Parathyroid adenoma (tissue), 2 donors: ENCODE results near the gene PSMD4.
A peak's percentile ranks its signal among the peaks of the same experiment; 100 is the strongest.

Source experiments
- H2AFZ ChIP-seq: fragments of 300-600 bp; sonication (generic); one replicate; pipeline ENCODE4 v1.7.0; 2017; ENCODE audit warnings: antibody characterized with exemption, mild to moderate bottlenecking
- H3K27ac ChIP-seq: fragments of 300-600 bp; sonication (generic); one replicate; pipeline ENCODE4 v1.7.0; 2017
- H3K27me3 ChIP-seq: fragments of 300-600 bp; sonication (generic); one replicate; pipeline ENCODE4 v1.7.0; 2017; ENCODE audit warnings: low read length; ENCODE audit not compliant: control insufficient read depth, insufficient read depth
- H3K36me3 ChIP-seq: fragments of 300-600 bp; sonication (generic); one replicate; pipeline ENCODE4 v1.7.0; 2017; ENCODE audit warnings: low read length; ENCODE audit not compliant: control insufficient read depth, insufficient read depth
- H3K4me1 ChIP-seq: fragments of 300-600 bp; sonication (generic); one replicate; pipeline ENCODE4 v1.7.0; 2017; ENCODE audit warnings: control low read depth
- H3K4me2 ChIP-seq: fragments of 300-600 bp; sonication (generic); one replicate; pipeline ENCODE4 v1.7.0; 2017; ENCODE audit warnings: low read length
- H3K4me3 ChIP-seq: fragments of 300-600 bp; sonication (generic); one replicate; pipeline ENCODE4 v1.7.0; 2017; ENCODE audit warnings: low read depth, low read length
- H3K79me2 ChIP-seq: fragments of 300-600 bp; sonication (generic); one replicate; pipeline ENCODE4 v1.7.0; 2017; ENCODE audit warnings: control low read depth
- H3K9ac ChIP-seq: fragments of 300-600 bp; sonication (generic); one replicate; pipeline ENCODE4 v1.7.0; 2017; ENCODE audit warnings: mild to moderate bottlenecking
- H3K9me3 ChIP-seq: fragments of 300-600 bp; sonication (generic); one replicate; pipeline ENCODE4 v1.7.0; 2017; ENCODE audit warnings: low read length; ENCODE audit not compliant: control insufficient read depth
- TF ChIP-seq, protein P1 (sequence below): fragments of 300-600 bp; sonication (generic); IDR thresholded peaks from one replicate; pipeline ENCODE4 v1.7.0; 2017; ENCODE audit warnings: antibody characterized with exemption, mild to moderate bottlenecking
- donor health status: primary hyperparathyroidism.

PSMD4 gene

DNA sequence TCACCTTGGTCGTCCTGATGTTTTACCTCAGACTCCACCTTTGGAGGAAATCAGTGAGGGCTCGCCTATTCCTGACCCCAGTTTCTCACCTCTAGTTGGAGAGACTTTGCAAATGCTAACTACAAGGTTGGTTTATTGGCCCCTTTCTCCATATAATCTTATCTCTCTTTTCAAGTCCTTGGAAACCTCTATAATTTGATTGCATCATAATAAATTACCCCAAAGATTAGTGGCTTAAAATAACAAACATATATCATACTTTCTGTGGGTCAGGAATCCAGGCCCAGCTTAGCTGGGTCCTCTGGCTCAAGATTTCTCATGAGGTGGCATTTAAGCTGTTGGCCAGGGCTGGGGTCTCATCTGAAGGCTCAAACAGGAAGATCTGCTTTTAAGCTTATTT is 12.1 kb upstream of the PSMD4 start:
- Histone ChIP-seq H3K4me2 (no peak overlapping the region), H3K79me2 (no peaks in the 10 kb centered on the region), H3K36me3 (no peaks in the 10 kb centered on the region), H3K4me3 (no peak overlapping the region), H3K9me3 (no peaks in the 10 kb centered on the region), H3K9ac (no peak overlapping the region), H2AFZ (no peak overlapping the region), H3K27me3 (no peaks in the 10 kb centered on the region), H3K4me1 (peaks cover 3% of the 10 kb centered on the region), H3K27ac (no peak overlapping the region)
- TF ChIP-seq, protein P1, sequence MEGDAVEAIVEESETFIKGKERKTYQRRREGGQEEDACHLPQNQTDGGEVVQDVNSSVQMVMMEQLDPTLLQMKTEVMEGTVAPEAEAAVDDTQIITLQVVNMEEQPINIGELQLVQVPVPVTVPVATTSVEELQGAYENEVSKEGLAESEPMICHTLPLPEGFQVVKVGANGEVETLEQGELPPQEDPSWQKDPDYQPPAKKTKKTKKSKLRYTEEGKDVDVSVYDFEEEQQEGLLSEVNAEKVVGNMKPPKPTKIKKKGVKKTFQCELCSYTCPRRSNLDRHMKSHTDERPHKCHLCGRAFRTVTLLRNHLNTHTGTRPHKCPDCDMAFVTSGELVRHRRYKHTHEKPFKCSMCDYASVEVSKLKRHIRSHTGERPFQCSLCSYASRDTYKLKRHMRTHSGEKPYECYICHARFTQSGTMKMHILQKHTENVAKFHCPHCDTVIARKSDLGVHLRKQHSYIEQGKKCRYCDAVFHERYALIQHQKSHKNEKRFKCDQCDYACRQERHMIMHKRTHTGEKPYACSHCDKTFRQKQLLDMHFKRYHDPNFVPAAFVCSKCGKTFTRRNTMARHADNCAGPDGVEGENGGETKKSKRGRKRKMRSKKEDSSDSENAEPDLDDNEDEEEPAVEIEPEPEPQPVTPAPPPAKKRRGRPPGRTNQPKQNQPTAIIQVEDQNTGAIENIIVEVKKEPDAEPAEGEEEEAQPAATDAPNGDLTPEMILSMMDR = no peak

- Histone ChIP-seq H3K4me2 (no peak overlapping the region), H3K9ac (no peak overlapping the region), H3K36me3 (no peaks in the 10 kb centered on the region), H3K4me3 (no peak overlapping the region), H3K27me3 (no peaks in the 10 kb centered on the region), H3K79me2 (no peaks in the 10 kb centered on the region), H3K9me3 (no peaks in the 10 kb centered on the region), H2AFZ (no peak overlapping the region), H3K4me1 (peaks cover 3% of the 10 kb centered on the region), H3K27ac (no peak overlapping the region)
- TF ChIP-seq, protein P1 = no peak
Observed at GRCh38 chr1:151243683-151244216, 10.8 kb upstream of the PSMD4 start.

GRCh38 chr1:151246786-151247185 is 7.7 kb upstream of the PSMD4 start:
- no peak overlapping the region for H3K27ac ChIP-seq
- H3K4me2 ChIP-seq = no peak overlapping the region
- H3K9me3 ChIP-seq = no peaks in the 10 kb centered on the region
- H2AFZ ChIP-seq = no peak overlapping the region
- no peaks in the 10 kb centered on the region for H3K36me3 ChIP-seq
- H3K4me1 ChIP-seq = peaks cover 3% of the 10 kb centered on the region
- TF ChIP-seq, protein P1 = no peak
- H3K27me3 ChIP-seq = no peaks in the 10 kb centered on the region
- H3K4me3 ChIP-seq = no peak overlapping the region
- H3K79me2 ChIP-seq = no peaks in the 10 kb centered on the region
- H3K9ac ChIP-seq = no peak overlapping the region

DNA sequence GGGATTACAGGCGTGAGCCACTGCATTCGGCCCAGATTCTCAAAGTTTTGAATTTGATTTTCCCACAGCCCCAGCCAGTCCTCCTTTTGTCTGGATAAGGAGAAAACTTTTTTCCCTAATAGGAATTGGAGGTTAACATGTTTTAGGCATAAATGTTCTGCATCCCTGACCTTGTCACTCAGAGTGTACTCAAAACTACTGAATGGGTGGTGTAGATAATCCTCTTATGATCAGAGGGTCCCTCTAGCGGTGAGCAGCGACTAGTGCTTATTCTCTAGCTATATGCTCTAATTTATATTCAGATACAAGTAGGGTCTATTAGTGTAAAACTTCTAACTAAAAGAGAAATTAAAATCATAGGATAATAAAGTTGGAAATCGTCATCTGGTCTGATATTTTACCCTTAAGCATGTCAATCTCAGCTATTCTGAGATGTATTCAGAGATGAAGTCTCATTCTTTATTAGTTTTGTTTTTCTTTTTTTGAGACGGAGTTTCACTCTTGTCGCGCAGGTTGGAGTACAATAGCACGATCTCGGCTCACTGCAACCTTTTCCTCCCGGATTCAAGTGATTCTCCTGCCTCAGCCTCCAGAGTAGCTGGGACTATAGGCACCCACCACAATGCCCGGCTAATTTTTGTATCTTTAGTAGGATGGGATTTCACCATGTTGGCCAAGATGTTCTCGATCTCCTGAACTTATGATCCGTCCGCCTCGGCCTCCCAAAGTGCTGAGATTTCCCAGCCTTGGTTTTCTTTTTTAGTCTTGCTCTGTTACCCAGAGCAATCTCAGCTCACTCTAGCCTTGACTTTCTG is 2.7 kb upstream of the PSMD4 start:
- H3K9me3 ChIP-seq = no peaks in the 10 kb centered on the region
- no peak overlapping the region for H3K4me3 ChIP-seq
- no peaks in the 10 kb centered on the region for H3K27me3 ChIP-seq
- H2AFZ ChIP-seq = no peak overlapping the region
- no peak overlapping the region for H3K9ac ChIP-seq
- no peak overlapping the region for H3K4me2 ChIP-seq
- H3K36me3 ChIP-seq = no peaks in the 10 kb centered on the region
- peaks cover 4% of the 10 kb centered on the region for H3K4me1 ChIP-seq
- H3K27ac ChIP-seq = no peak overlapping the region
- TF ChIP-seq, protein P1 = peak; percentile 68
- peaks cover 9% of the 10 kb centered on the region for H3K79me2 ChIP-seq

DNA sequence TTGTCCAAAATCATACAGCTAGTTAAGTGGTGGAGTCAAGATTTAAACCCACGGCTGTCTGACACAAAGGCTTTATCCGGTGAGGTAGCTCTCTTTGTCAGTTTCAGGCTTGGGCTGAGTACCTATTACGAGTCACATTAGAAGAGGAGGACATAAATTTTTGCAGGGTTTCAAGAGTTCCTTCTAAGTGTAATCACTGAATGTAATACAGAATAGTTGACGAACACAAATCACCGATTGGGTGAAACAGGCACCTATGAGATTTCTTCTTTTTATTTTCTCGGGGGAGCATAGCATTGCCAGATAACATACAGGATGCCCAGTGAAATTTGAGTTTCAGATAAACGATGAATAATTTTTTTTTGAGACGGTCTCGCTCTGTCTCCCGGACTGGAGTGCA is 847 bp downstream of the PSMD4 start:
- Histone ChIP-seq H3K4me1 (peaks cover 4% of the 10 kb centered on the region), H3K9ac (no peak overlapping the region), H2AFZ (no peak overlapping the region), H3K4me2 (peak overlapping the region; percentile 66), H3K4me3 (peak overlapping the region; percentile 84), H3K36me3 (no peaks in the 10 kb centered on the region), H3K79me2 (peaks cover 18% of the 10 kb centered on the region), H3K27ac (no peak overlapping the region), H3K27me3 (no peaks in the 10 kb centered on the region), H3K9me3 (no peaks in the 10 kb centered on the region)
- TF ChIP-seq, protein P1 = no peak
